HEK293T (cell line): Measurements from ENCODE around the gene PRDM16.

ENCODE experiments used
- ARNT ChIP-seq: fragments of 450-650 bp; IDR thresholded peaks from 2 replicates; pipeline ENCODE4 v1.6.1; 2017; ENCODE audit warnings: mild to moderate bottlenecking
- BHLHE40 ChIP-seq: fragments of 450-650 bp; IDR thresholded peaks from 2 replicates; pipeline ENCODE4 v1.6.1; 2016; ENCODE audit warnings: mild to moderate bottlenecking, moderate library complexity, borderline replicate concordance
- ELF4 ChIP-seq: fragments of 450-650 bp; IDR thresholded peaks from 2 replicates; pipeline ENCODE4 v1.6.1; 2017; ENCODE audit warnings: antibody characterized with exemption
- FOXK2 ChIP-seq: fragments of 450-650 bp; IDR thresholded peaks from 2 replicates; pipeline ENCODE4 v1.6.1; 2016; ENCODE audit warnings: mild to moderate bottlenecking
- FOXM1 ChIP-seq: fragments of 450-650 bp; IDR thresholded peaks from 2 replicates; pipeline ENCODE4 v1.6.1; 2017; ENCODE audit warnings: mild to moderate bottlenecking, borderline replicate concordance
- L3MBTL2 ChIP-seq: fragments of 450-650 bp; conservative IDR thresholded peaks from 2 replicates; pipeline ENCODE4 v1.6.1; 2016; ENCODE audit warnings: mild to moderate bottlenecking
- NFRKB ChIP-seq: fragments of 450-650 bp; IDR thresholded peaks from 2 replicates; pipeline ENCODE4 v1.6.1; 2016; ENCODE audit warnings: mild to moderate bottlenecking, moderate library complexity
- ZNF384 ChIP-seq: fragments of 450-650 bp; IDR thresholded peaks from 2 replicates; pipeline ENCODE4 v1.6.1; 2016

DNA sequence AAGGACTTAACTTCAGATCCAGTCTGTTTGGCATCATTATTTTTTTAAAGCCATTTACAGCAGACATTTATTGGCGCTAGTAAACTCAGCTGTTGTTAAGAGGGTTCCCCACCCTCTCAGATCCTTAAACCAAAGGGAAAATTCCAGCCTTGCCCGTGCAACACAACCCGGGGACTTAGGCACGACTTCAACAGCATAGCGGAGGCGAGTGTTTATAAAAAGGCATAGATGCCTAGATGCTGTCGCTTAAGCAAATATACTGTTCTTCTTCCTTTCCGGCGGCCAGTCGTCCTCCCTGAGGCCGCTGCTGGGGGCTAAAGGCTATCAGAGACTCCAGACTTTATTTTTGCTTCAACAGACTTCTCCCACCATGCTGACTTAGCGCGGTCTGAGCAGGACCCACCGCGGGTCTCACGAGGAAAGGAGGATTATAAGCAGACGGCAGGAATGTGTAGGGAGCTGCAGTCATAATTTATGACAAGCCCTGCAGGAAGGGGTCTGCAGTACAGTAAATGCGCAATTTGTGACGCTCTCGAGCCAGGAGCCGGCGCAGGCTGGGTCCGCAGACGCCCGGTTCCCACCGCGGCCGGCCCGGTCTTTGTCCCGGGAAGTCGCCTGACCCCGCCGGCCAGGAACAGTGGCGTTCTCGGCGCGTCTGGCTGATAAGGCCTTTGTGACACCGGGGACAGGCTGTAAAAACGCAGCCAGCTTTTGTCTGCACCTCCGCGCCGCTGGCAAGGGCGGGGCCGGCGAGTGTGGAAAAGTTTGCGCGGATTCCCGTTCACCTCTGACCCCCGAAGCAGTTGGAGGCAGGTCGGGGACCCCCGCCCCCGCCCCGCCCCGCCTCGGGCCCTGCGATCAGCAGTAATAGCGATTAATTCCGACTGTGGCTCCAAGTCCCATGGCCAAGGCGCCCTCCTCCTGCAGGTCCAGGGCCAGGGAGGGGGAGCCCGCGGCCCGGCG, 324.3 kb downstream of the PRDM16 start:
- no peak for TF ChIP-seq ZNF384
- peak; percentile 82 for TF ChIP-seq ARNT
- TF ChIP-seq FOXM1 = no peak
- TF ChIP-seq NFRKB = no peak
- no peak for TF ChIP-seq ELF4
- no peak for TF ChIP-seq BHLHE40
- peak; percentile 67 for TF ChIP-seq L3MBTL2
- TF ChIP-seq FOXK2 = no peak
